SK-N-SH (cell line): ENCODE results near the gene SLC1A1.

ENCODE experiments used
- CTCF ChIP-seq: fragments of 200-600 bp; sonication (generic); IDR thresholded peaks from 2 replicates; pipeline ENCODE4 v1.6.1; 2017; ENCODE audit warnings: antibody characterized with exemption, mild to moderate bottlenecking, moderate library complexity
- POLR2AphosphoS5 ChIP-seq: IDR thresholded peaks from 2 replicates; pipeline ENCODE4 v1.6.1; 2012; ENCODE audit warnings: low read depth, low read length

GRCh38 chr9:4538107-4538506 lies 47.8 kb downstream of the SLC1A1 start:
- no peak for TF ChIP-seq POLR2AphosphoS5
- TF ChIP-seq CTCF: no peak
